GM21528 (cell line): ENCODE data around the gene MMP27.
"Not testable (repeated sequence)": the region's sequence is repeated elsewhere in the genome, so short reads cannot be mapped to it uniquely, and the experiment has no call there.

Source experiments
- ATAC-seq: cut with Tn5 transposase; IDR thresholded peaks from one replicate; pipeline ENCODE4 v1.9.1; 2021; ENCODE audit warnings: mild to moderate bottlenecking, moderate library complexity; ENCODE audit not compliant: unreplicated experiment, low FRiP score

Gene MMP27, protein sequence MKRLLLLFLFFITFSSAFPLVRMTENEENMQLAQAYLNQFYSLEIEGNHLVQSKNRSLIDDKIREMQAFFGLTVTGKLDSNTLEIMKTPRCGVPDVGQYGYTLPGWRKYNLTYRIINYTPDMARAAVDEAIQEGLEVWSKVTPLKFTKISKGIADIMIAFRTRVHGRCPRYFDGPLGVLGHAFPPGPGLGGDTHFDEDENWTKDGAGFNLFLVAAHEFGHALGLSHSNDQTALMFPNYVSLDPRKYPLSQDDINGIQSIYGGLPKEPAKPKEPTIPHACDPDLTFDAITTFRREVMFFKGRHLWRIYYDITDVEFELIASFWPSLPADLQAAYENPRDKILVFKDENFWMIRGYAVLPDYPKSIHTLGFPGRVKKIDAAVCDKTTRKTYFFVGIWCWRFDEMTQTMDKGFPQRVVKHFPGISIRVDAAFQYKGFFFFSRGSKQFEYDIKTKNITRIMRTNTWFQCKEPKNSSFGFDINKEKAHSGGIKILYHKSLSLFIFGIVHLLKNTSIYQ

DNA sequence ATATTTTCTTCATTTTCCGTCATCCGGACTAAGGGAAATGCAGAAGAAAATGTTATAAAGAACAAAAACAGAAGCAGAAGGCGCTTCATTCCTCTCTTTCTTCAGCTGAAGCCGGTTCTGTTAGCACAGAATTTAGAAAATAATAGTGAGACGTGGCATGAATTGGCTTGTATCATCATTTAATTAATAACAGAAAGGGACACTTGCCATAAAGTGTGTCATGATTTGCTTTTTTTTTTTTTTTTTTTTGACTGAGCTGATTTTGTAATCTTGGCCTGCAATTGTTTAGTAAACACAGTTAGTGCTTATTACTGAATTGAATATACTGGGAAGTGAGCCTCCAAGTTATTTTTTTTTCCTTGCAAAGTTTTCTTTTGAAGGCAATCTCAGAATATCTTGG lies at the start of gene MMP27:
MMP27 (minus strand) TSS at position 144 of the 400 bp plus-strand sequence; CDS start at position 89, 55 bp downstream.
- no peak for ATAC-seq

DNA sequence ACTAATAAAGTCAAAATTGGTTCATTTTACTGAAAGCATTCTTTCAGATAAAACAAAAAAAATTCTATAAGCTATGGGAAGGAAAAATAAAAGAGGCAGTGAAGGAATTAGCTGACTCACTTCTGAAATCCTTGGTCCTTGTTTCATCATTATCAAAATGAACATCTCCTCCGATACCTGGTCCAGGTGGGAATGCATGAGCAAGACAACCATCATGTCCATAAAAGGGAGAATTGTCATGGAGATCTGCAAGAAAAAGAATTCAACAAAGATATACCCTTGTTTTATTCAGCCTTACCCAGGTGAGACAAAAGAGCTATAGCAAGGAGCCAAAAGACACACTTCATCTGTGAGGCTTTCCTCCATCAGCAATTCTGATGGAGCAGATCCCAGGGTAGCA lies 47.7 kb upstream of the MMP27 start:
- no peak for ATAC-seq

DNA sequence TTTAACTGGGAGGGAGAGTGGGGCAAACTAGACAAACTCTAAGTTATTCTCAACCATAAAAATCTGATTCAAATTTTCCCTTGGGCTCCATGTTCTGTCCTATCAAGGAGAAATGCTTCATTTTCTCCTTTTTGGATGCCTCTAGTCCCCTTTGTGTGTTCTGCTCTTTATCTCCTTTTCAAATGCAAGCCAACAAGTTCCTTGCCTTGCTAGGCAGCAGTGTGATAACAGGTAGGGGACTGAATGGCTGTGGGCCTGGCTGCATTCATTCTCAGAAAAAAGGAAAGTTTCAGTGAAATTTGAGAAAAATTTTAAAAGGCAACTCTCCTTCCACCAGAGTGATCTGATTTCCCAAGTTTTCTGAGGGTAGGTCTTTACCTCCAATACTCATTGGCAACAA lies 46.1 kb upstream of the MMP27 start:
- ATAC-seq, result no peak

DNA sequence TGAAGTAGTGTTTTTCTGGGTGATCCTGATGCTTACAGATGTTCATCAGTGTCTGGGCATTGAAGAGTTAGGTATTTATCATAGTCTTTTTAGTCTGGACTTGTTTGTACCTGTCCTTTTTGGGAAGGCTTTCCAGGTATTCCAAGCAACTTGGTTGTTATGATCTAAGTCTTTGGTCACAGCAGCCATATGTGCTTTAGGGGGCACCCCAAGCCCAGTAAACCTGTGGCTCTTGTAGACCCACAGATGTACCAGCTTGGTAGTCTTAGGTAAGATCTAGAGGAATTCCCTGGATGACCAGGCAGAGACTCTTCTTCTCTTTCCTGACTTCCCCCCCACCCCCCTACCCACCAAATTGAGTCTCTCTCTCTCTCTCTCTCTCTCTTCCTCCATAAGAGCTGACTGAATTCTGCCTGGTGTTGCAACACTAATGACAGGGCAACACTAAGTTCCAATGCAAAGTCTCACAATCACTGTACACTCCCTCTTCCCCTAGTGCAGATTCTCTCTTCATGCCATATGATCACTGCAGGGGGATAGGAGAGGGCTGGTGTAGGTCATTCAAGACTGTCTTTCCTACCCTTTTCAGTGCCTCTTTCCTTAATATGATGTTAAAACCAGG lies 43.6 kb upstream of the MMP27 start:
- ATAC-seq, result no peak

DNA sequence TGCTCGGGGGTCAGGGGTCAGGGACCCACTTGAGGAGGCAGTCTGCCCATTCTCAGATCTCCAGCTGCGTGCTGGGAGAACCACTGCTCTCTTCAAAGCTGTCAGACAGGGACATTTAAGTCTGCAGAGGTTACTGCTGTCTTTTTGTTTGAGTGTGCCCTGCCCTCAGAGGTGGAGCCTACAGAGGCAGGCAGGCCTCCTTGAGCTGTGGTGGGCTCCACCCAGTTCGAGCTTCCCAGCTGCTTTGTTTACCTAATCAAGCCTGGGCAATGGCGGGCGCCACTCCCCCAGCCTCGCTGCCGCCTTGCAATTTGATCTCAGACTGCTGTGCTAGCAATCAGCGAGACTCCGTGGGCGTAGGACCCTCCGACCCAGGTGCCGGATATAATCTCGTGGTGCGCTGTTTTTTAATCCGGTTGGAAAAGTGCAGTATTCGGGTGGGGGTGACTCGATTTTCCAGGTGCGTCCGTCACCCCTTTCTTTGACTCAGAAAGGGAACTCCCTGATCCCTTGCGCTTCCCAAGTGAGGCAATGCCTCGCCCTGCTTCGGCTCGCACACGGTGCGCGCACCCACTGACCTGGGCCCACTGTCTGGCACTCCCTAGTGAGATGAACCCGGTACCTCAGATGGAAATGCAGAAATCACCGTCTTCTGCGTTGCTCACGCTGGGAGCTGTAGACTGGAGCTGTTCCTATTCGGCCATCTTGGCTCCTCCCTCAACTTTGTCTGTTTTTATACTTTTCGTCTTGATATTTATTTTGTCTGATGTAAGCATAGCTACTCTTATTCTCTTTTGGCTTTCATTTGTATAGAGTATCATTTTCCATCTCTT lies 41.4 kb upstream of the MMP27 start:
- ATAC-seq, result not testable (repeated sequence)

DNA sequence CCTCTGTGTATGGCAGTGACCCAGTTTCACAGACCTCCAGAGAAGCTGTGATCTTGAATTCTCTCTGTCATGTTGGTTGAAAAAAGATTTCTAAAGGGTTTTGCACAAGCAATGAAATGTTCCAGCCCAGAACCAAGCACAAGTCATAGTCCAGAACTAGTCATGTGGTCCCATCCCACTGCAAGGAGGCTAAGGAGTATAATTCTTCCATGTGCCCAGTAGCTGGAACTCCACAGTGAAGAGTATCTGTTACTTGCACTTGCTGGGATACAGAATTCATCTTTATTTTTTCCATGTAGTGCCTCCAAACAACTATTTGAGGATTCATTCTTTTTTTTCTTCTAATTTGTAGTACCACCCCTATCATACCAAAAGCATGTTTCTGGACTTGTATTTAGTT lies 29.1 kb upstream of the MMP27 start:
- no peak for ATAC-seq

DNA sequence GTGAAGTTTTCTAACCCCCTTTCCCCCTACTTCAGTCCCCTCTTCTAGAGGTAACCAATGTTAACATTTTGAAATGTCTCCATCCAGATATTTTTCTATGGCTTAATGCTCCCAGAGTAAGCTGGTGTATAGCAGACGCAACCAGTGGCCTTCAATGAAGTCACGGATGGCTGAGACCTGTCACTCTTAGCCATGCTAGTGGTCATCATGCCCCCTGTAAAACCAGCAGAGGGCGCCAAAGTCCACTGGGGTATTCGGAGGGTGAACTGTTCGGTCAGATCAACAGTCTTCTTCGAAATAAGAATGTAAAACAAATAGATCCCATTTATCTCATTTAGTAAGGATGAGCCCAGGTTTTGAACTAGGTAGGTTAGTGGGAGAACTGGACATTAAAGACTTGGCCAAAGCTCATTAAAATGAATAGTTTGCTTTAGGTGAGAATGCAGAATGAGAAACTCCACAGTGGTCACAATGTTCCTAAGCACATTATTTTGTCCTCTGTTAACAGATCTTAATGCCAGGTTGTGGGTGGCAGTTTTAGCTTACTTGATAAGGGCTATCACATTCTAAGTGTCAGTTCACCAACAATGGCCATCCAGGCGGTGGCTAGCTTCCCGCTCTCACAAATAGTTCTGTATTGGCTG lies 27.8 kb upstream of the MMP27 start:
- peak; percentile 88 for ATAC-seq

DNA sequence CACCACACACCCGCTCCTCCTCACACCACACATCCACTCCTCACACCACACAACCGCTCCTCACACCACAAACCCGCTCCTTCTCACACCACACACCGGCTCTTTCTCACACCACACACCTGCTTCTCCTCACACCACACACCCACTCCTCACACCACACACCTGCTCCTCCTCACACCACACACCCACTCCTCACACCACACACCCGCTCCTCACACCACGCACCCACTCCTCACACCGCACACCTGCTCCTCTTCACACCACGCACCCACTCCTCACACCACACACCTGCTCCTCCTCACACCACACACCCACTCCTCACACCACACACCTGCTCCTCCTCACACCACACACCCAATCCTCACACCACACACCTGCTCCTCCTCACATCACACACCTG lies 25.4 kb upstream of the MMP27 start:
- ATAC-seq, result not testable (repeated sequence)

DNA sequence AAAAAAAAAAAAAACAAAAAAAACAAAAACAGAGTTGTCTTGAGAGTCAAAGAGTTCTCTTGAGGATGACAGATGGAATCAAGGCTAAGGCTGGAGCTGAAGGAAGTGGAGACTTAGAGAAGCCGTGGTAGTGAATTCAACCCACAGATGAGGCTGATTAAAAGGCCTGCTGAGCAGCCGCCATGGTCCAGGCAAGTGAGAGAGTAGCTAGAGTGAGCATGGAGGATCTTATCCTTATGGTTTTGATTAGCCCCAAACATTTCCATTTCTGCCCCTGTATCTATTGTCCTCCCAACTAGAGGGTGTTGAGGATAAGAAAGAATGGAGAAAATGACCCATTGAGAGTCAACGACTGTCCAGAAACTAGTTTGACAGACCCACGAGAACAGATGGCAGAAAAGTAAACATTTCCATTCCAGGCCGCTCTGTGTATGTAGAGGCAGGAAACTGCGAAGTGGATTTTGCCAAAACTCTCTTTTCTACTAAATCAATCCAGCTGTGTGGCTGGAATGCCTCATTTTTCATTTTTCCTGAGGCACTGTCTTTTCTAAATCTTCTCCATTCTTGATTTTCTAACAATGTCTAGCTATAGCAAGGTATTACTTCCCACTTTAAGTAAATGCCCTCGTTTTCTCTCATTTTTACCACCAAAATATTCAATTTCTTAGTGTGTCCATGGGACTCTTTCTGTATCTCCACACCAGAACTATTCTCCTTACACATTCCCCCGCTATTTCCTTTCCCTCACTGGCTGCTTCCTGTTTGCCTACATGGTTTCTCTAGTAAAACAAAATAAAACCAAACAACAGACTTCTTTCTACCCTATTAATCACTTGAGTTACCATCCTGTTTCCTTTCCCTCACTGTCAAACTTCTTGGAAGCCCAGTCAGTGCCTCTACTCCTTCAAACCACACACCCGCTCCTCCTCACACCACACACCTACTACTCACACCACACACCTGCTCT lies 24.6 kb upstream of the MMP27 start:
- no peak for ATAC-seq

DNA sequence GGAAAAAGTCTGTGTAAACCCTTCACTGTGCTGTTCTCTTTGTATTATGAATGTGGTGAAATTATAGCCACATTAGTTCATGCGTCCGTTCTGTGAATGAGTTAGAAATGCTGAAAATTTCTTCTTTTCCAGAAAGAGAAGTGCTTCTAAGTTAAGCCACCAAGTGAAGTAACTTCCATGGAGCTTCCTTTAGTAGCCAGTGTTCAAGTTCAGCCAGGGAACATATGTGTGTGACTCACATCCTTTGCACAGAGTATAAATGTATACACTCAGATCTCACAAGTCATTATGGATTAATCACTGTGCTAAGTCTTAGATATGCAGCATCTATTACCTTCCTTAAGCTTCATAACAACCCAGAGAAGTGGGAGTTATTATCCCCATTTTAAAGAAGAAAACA lies 22.3 kb upstream of the MMP27 start:
- no peak for ATAC-seq

DNA sequence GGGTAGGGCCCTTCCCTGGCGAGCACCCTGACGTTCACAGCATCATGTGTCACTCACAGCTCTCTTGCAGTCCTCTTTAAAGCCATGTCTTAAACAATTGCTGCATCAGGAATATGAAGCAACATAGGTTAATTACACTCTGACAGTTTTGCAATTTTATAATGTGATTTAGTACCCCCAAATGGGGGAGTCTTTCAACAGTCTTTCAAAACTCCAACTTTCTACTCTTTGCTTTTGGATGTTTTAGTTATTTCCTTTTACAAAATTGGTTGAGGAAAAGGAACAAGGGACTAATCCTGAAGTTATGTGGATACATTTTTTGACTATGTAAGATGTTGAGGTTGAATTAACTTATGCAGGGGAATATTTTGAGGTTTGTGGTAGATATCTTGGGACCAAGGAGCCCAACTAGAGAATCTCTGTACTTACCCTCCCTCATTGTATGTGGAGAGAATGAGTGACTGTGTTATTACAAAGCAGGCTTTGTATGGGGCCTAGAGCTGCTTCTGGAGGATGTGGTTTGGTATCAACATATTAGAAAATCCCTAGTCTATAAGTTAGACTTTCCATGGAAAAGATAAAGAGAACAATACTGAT lies 19.4 kb upstream of the MMP27 start, which contains the start of gene MMP8:
MMP8 (minus strand) TSS at position 51 of the 597 bp plus-strand sequence. CDS start 99 bp downstream, outside the sequence.
- ATAC-seq, result no peak

DNA sequence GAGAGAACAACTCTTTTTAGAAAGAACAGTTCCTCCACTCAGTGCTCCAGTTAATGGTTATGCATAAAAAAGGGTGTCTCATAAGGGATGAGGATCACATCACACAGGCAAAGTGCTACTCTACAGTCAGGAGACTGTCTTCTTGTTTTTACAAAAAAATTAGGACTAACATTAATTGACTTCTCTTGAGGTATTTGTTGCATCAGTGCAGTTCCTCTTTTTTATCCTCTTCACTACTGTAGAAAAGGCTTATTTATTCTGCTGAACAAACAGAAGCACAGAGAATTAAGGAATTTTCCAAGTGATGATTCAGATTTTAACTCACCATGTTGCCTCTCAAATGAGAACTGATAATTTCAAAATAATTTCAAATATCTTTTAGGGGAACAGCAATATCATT lies 17.3 kb upstream of the MMP27 start:
- ATAC-seq, result no peak

DNA sequence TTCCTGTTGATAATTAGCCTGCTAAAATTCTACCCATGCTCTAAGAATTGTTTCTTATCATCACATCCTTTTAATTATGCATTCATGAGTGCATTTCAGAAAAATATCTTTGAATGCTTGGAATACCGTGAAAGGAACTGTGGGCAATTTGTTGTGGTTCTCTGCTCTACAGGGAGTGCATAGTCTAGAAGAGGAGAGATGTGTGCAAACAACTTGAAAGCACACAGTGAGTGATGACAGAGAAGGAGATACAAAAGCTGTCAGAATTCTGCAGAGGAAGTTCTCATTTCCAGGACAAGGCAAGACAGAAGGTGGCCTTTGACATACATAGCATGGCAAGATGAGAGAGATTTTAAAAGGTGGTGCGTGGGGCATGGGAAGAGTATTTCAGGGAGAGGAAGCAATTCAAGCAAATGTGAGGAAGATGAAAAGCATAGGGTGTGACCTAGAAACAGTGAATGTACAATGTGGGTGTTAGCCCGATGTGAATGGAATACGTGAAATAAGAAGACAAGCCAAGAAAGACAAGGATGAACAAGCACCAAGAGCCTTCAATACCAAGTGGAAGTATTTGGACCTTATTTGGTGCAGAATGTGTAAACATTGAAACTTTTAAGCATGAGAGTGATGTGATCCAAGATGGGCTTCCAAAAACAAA lies 14.2 kb upstream of the MMP27 start:
- ATAC-seq, result no peak

DNA sequence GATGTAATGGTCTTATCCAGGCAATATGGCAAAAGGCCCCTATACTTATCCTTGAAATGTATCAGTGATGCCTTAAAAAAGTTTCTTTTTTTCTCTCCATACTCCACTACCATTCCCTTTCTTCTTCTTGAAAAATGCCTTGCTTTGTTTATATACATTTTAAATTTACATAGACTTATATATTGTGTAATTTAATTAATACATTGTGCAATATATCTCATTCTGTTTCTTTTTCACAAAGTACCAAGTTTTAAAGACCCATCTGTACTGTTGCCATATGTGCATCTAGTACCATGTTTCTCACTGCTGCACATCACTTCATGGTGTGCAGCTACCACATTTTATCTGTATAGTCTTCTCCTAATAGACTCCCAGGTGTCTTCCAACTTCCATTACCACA lies 11.7 kb upstream of the MMP27 start:
- ATAC-seq, result no peak

DNA sequence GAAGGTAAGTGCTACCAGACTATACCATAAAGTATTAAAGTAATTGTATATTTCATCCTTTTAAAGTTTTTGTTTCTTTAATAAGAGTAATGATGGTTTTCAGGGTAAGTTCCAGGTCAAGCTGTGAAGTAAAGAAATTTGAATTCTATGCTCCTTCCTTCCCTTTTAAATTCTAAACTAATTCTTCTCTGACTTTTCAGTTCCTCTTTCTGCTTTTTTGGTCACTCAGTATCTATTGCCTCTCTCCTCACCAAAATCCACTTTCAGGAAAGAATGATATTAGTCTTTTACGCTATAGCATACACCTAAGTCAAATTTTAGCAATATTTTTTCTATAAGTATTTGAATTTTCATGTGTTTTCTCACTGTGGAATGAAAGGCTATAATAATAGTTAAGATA lies 11.0 kb upstream of the MMP27 start:
- ATAC-seq, result no peak

DNA sequence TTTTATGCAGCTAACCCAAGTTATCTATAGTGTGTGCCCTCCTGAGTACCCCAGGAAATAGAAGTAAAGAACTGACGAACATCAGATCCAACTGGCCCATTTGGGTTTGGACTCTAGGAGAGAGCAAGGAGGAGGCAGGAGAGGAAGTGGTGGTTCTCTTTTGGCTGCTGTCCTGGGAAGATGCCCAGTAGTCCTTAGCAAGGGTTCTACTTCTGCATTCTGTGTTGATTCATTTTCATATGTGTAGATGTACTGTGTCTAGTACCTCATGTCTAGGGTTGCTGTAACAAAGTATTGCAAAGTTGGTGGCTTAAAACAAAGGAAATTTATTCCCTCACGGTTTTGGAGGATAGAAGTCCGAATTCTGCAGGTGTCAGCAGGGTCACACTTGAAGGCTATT lies 6.6 kb upstream of the MMP27 start:
- no peak for ATAC-seq

DNA sequence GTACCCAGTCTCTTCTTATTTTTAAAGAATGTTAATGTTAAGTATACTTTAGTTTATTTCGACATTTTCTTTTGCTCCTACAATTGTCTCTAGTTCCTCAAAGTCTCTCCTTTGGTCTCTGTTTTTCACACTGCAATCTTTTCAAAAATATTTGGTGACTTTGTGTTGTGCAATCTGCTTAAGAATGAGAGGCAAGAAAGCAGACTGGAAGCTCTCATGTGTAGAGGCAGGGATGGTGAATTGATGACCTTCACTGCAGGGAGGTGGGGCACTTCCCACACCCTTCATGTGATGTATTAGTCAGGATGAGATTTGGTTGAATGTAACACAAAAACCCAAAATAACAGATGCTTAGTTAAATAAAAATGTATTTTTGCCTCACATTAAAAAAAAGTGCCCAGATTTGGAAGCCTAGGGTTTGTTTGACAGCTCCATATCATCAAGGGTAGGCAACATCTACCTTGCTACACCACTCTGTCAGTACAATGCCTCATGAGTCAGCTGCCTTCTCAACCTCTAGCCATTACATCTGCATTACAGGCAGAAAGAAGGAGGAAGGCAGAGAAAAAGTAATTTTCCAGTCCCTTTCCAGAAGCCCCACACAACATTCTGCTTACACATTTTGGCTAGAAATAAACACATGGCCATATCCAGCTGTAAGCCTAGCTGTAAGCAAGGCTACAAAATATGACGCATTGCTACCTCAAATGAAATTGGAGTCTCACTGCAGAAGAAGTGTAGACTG lies 3.8 kb upstream of the MMP27 start:
- no peak for ATAC-seq

DNA sequence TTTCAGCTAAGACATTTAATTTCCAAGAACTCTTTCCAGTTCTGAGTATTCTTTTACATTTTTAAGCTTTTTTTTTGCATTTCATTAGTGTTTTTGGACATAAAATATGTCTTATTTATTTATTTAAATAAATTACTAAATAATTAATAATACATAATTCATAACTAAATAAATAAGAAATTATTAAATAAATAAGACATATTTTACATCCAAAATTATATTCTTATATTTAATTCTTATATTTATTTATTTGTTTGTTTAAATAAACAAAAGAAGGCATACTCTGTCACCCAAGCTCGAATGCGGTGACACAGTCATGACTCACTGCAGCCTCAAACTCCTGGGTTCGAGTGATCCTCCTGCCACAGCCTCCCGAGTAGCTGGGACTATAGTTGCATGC lies 3.1 kb upstream of the MMP27 start:
- ATAC-seq, result no peak
